IPS-20b (cell line): ENCODE measurements around the gene INTS1.

Source experiments
- H3K27ac ChIP-seq: one replicate; pipeline ENCODE4 v1.5.1; 2013; ENCODE audit warnings: low read length
- H3K27me3 ChIP-seq: 2 replicates; pipeline ENCODE4 v1.6.1; 2013; ENCODE audit warnings: mild to moderate bottlenecking, low read length, inconsistent platforms; ENCODE audit not compliant: insufficient read depth
- H3K36me3 ChIP-seq: 2 replicates; pipeline ENCODE4 v1.6.1; 2013; ENCODE audit warnings: low read depth, mild to moderate bottlenecking, inconsistent platforms, low read length, moderate library complexity; ENCODE audit not compliant: insufficient read depth
- H3K4me1 ChIP-seq: 2 replicates; pipeline ENCODE4 v1.6.1; 2013; ENCODE audit warnings: mild to moderate bottlenecking, control low read depth, inconsistent platforms, low read length, moderate library complexity; ENCODE audit not compliant: insufficient read depth
- H3K4me3 ChIP-seq: 2 replicates; pipeline ENCODE4 v1.5.1; 2013; ENCODE audit warnings: mild to moderate bottlenecking, low read length, inconsistent platforms
- H3K9ac ChIP-seq: 2 replicates; pipeline ENCODE4 v1.6.1; 2013; ENCODE audit warnings: low read depth, mild to moderate bottlenecking, inconsistent platforms, low read length, moderate library complexity
- H3K9me3 ChIP-seq: 2 replicates; pipeline ENCODE4 v1.6.1; 2013; ENCODE audit warnings: mild to moderate bottlenecking, low read depth, low read length, inconsistent platforms; ENCODE audit not compliant: insufficient read depth

The INTS1 gene

DNA sequence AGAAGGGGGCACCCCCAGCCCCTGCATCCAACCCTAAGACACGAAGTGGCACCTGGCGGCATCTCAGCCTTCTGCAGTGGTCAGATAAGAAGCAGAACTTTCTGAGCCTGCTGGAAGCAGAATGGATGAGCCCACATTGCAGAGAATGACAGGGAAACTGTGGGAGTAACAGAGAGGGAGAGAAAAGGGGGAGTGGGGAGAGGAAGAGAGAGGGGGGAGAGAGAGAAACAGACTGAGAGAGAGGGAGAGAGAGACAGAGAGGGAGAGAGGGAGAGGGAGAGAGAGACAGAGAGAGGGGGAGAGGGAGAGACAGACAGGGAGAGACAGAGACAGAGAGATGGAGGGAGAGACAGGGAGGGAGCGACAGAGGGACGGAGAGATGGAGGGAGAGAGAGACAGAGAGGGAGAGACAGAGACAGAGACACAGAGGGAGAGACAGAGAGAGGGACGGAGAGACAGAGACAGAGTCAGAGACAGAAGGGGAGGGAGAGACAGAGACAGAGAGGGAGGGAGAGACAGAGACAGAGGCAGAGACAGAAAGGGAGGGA lies 80.9 kb downstream of the INTS1 start:
- Histone ChIP-seq H3K9me3 (no peaks in the 10 kb centered on the region), H3K4me3 (no peak overlapping the region), H3K27me3 (no peaks in the 10 kb centered on the region; the same call in 1 of the 2 replicates), H3K36me3 (no peaks in the 10 kb centered on the region), H3K9ac (no peak overlapping the region), H3K4me1 (no peaks in the 10 kb centered on the region), H3K27ac (no peak overlapping the region)

DNA sequence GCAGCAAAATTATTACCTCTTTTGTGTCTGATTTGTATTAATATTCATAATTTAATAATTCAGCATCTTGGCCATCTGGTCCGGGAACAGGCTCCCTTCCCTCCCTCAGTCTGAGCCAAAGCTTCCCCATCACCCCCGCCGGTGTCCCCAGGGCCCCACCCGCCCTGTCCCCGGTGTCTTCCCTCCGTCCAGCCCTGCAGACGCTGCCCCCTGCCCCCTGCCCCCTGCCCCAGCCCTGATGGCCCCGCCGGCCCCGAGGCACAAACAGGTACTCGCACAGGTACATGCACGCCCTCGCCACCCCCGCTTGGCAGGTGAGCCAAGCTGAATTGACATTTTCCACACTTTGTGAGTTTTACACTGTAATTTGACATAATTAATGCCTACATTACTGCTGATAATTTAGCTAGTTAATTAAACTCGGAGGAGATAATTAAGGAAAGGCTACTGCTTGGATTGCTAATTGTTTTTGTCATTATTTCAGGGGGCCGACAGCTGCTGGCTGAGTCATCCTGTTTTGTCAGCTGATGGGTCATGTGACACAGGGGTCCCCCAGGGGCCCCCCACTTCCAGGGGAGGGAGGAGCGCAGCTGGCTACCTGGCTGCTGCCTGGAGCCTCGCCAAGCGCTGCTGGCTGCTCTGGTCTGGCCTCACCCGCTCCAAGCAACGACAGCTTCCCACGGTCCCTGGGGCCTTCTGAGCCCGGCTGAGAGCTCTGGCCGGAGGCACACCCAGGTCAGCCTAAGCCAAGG lies 81.5 kb downstream of the INTS1 start:
- Histone ChIP-seq H3K27ac (no peak overlapping the region), H3K9ac (no peak overlapping the region), H3K27me3 (no peaks in the 10 kb centered on the region; the same call in 1 of the 2 replicates)

DNA sequence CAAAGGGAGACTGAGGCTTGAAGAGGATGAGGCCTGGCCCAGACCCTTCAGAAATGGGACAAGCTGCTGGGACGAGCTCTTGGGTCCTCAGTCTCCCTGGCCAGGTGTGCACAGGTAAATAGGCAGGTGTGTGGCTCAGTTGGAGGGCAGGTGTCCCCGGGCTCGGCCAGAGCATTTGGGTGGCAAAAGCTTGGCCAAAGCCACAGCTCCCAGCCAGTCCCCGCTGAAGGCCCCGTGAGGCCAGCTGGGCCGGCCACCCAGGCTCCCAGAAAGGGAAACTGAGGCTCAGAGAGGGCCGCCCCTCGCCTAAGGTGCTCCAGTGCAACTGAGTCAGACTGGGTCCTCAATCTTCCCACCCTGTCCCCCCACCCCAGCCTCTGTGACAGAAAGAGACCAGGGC lies 82.2 kb downstream of the INTS1 start:
- H3K9me3 ChIP-seq, result no peaks in the 10 kb centered on the region
- H3K36me3 ChIP-seq, result no peaks in the 10 kb centered on the region
- peaks cover 5% of the 10 kb centered on the region for H3K27me3 ChIP-seq
- H3K9ac ChIP-seq, result no peak overlapping the region
- H3K4me1 ChIP-seq, result no peaks in the 10 kb centered on the region
- no peak overlapping the region for H3K4me3 ChIP-seq
- H3K27ac ChIP-seq, result no peak overlapping the region

More for the DNA sequence above, 81.5 kb downstream of the INTS1 start:
- H3K4me3 ChIP-seq, result no peak overlapping the region
- H3K36me3 ChIP-seq, result no peaks in the 10 kb centered on the region
- no peaks in the 10 kb centered on the region for H3K4me1 ChIP-seq
- H3K9me3 ChIP-seq, result no peaks in the 10 kb centered on the region

DNA sequence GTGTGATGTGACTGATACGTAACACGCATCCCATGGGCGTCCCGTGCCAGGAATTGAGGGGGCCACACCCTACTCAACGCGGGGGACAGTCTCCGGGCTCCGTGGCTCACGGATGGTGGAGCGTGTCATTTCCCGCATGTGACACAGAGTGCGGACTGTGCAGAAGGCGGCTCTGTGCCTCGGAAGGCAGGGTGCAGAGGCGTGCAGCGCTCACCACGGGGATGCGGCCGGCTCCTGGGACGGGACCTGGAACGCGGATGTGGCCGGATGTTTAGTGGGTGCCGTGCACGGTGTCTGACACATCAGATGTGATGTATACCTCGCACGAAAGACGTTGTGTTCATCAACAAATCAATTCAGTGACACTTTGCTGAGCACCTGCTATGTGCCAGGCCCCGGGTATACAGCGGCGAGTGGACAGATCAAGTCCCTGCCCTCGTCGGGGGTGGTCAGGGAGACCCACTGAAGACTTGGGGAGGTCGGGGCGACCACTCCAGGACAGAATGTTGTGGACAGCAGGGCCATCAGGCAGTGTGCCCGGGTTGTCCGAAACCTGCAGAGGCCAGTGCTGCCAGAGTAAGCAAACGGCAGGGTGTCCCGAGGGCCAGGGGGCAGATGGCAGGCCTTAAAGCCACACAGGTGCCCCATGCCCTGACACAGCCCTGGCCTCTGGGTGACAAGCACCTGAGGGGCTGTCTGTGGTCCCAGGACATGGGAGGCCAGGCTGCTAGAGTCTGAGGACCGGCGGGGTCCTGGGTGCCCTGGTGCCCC lies 83.0 kb downstream of the INTS1 start:
- no peaks in the 10 kb centered on the region for H3K36me3 ChIP-seq
- no peak overlapping the region for H3K4me3 ChIP-seq

More for the DNA sequence above, 83.0 kb downstream of the INTS1 start:
- H3K27ac ChIP-seq, result no peak overlapping the region
- H3K4me1 ChIP-seq, result no peaks in the 10 kb centered on the region
- no peak overlapping the region for H3K9ac ChIP-seq
- peaks cover 5% of the 10 kb centered on the region for H3K27me3 ChIP-seq
- no peaks in the 10 kb centered on the region for H3K9me3 ChIP-seq
